PFSK-1 (cell line): ENCODE measurements around the gene SPIRE1. TPM values are rescaled to one million over a fixed set of nuclear protein-coding genes. Genes with fewer than 3 reads are reported as not detected.
A peak's percentile ranks its signal among the peaks of the same experiment; 100 is the strongest.

Source experiments
- FOXP2 ChIP-seq: optimal IDR thresholded peaks from 2 replicates; pipeline ENCODE3; 2011; ENCODE audit warnings: borderline replicate concordance, control low read depth, inconsistent platforms; ENCODE audit not compliant: insufficient read depth; ENCODE audit errors: extremely low read length, extremely low read depth
- POLR2AphosphoS5 ChIP-seq: IDR thresholded peaks from 2 replicates; pipeline ENCODE4 v1.6.1; 2012; ENCODE audit warnings: low read depth, mild to moderate bottlenecking, control low read depth, low read length, moderate library complexity
- SIN3A ChIP-seq: IDR thresholded peaks from 2 replicates; pipeline ENCODE4 v1.6.1; 2012; ENCODE audit warnings: mild to moderate bottlenecking, low read length, moderate library complexity, borderline replicate concordance; ENCODE audit not compliant: insufficient read depth
- TAF1 ChIP-seq: IDR thresholded peaks from 2 replicates; pipeline ENCODE4 v1.6.1; 2012; ENCODE audit warnings: low read length, control low read depth, borderline replicate concordance; ENCODE audit not compliant: insufficient read depth
- polyA plus RNA-seq: library from polyadenylated mRNA; unstranded; fragments of >200 nt; gene quantifications from one replicate; pipeline ENCODE4 v1.2.1, GENCODE V29; 2012; ENCODE audit warnings: low read depth, missing spikeins; ENCODE audit not compliant: insufficient read length
- TF ChIP-seq, protein P1 (sequence below), 2 experiments: IDR thresholded peaks; 2 replicates each; pipeline versions ENCODE4 v1.6.1 to v1.8.0; 2011 to 2012; ENCODE audit warnings: low read depth in 2 of 2, low read length in 2 of 2, control low read depth in 1 of 2, inconsistent platforms in 1 of 2, mild to moderate bottlenecking in 1 of 2, moderate library complexity in 1 of 2; ENCODE audit not compliant: insufficient read depth in 1 of 2

Gene SPIRE1
- 31.9 TPM for polyA plus RNA-seq

DNA sequence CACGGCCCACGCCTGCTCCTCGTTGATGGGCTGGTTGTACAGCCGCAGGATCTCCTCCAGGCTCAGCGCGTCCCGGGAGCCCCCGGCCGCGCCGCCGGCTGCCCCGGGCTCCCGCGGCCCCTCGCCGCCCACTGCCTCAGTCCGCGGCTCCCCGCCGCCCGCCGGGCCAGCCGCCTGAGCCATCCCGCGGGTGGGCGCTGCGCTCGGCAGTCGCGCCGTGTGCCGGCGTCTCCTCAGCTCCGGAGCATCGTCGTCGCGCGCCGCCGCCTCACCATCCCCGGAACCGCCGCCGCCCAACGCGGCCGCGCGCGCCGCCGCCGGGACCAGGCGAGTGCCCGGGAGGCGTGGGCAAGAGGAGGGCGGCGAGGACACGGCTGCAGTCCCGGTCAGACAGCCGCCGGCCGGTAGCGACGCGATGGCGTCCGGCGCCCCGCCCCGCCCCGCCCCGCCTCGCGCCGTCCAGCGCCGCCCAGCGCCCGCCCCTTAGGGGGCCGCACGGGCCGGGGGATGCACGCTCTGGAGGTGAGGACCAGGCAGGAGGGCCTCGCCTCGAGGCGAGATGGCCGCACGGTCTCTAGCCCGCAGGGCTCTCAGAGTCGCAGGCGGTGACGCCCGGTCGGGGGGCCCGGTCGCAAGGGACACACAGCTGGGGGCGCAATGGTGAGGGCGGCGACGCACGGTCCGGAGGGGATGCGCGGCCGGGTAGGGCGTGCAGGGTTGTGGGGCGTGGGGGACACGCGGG, at the start of gene SPIRE1:
TSS of gene SPIRE1 (minus strand) at position 424 of the 742 bp plus-strand sequence. CDS start at position 183, 241 bp downstream.
- TF ChIP-seq FOXP2 = peak; percentile 75
- TF ChIP-seq, protein P1, sequence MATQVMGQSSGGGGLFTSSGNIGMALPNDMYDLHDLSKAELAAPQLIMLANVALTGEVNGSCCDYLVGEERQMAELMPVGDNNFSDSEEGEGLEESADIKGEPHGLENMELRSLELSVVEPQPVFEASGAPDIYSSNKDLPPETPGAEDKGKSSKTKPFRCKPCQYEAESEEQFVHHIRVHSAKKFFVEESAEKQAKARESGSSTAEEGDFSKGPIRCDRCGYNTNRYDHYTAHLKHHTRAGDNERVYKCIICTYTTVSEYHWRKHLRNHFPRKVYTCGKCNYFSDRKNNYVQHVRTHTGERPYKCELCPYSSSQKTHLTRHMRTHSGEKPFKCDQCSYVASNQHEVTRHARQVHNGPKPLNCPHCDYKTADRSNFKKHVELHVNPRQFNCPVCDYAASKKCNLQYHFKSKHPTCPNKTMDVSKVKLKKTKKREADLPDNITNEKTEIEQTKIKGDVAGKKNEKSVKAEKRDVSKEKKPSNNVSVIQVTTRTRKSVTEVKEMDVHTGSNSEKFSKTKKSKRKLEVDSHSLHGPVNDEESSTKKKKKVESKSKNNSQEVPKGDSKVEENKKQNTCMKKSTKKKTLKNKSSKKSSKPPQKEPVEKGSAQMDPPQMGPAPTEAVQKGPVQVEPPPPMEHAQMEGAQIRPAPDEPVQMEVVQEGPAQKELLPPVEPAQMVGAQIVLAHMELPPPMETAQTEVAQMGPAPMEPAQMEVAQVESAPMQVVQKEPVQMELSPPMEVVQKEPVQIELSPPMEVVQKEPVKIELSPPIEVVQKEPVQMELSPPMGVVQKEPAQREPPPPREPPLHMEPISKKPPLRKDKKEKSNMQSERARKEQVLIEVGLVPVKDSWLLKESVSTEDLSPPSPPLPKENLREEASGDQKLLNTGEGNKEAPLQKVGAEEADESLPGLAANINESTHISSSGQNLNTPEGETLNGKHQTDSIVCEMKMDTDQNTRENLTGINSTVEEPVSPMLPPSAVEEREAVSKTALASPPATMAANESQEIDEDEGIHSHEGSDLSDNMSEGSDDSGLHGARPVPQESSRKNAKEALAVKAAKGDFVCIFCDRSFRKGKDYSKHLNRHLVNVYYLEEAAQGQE (IDR thresholded peaks at IDR 0.05; ENCODE audit: insufficient read depth in 1 of 2, low read depth in 2 of 2, low read length in 2 of 2) = 0 out of 4 replicates have a peak, but pooled peaks of 1 of the 2 experiments have one; percentile 35
- peak; percentile 73 for TF ChIP-seq POLR2AphosphoS5
- no peak for TF ChIP-seq SIN3A
- peak; percentile 70; the same call in 1 of the 2 replicates for TF ChIP-seq TAF1

DNA sequence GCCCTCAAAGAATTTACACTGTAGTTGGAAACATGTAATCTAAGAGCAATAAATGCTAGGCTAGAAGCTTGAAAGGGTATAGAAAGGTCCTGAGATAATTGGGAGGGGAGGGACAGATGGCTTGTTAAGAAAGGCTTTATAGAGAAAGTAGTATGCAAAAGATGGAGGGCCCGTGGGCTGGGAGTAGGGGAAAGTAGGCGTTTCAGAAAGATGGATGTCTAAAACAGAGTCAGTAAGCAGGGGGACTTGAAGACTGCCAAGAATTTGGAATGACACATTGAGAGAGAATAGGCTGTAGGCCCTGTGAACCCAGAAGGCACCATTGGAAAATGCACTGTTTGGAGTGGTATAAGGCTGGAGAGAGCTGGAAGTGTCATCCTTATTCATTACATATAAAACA, 45.8 kb upstream of the SPIRE1 start:
- TF ChIP-seq TAF1 = no peak
- TF ChIP-seq, protein P1 (IDR thresholded peaks at IDR 0.05; ENCODE audit: insufficient read depth in 1 of 2, low read depth in 2 of 2, low read length in 2 of 2) = no peak
- no peak for TF ChIP-seq SIN3A
- no peak for TF ChIP-seq POLR2AphosphoS5
- TF ChIP-seq FOXP2 = no peak

DNA sequence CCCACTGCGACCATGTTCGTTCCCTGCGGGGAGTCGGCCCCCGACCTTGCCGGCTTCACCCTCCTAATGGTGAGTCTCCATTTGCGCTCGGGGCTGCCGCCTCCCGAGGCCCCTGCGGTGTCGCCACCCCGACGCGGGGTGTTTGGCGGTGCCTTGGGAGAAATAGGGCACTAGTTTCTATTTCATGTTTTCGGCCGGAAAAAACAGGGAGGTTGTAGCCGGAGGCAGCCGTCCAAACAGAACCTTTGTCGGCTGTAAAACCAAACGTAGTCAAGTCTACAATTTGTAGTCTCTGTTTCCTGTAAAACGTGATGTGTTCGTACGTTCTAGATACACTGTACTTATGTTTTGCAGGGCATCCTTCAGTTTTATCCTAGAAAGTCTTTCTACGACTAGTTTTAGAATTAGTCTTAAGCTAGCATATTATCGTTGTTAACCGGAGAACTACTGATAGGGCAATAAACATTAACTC, 45.2 kb upstream of the SPIRE1 start:
- TF ChIP-seq POLR2AphosphoS5 = no peak
- no peak for TF ChIP-seq FOXP2
- no peak for TF ChIP-seq SIN3A
- TF ChIP-seq TAF1 = no peak

DNA sequence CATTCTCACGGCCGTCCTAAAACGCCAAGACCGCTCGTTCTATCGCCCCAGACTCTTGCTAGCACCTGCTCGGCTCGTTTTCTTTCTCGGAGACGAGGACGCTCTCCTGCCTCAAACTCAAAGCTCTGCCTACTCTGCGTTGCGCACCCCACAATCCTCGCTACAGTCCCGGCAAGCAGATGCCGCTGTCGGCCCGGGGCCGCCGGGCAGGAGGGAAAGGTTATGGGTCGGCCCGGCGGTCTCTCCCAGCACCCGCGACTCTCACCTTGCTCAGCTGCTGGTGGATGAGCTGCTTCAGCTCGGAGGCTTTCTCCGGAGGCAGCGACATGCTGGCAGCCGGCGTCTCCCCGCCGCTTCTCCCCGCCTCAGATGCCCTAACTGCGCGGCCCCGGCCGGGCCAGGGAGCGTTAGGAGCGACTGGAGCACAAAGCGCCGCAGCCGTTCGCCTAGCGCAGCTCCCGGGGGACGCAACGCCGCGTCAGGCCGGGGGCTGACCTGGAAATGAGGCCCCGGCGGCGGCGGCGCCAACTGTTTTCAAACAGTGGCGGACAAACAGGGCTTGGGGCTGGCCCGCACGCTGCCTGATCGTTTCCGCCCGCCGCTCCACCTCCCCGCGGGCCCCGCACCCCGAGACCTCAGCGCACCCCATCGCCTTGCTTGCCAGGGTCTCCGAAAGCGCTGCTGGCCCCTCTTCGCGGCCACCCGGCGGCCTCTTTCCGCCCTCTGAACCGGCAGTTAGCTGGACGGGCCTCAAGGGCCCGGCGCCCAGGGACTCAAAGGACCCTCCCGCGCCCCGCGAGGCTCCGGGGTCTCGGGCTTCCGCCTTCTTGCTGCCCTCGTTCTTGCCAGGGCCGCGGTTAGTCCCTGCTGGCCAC, 44.6 kb upstream of the SPIRE1 start, which contains the start of the genes CEP76 and PSMG2:
TSS of gene CEP76 (minus strand) at position 503 of the 875 bp plus-strand sequence. CDS start at position 328, 175 bp downstream.
TSS of gene PSMG2 (plus strand) at position 822 of the 875 bp plus-strand sequence. CDS start 66 bp downstream, outside the sequence.
- TF ChIP-seq, protein P1 (IDR thresholded peaks at IDR 0.05; ENCODE audit: insufficient read depth in 1 of 2, low read depth in 2 of 2, low read length in 2 of 2) = 0 out of 4 replicates have a peak, but pooled peaks of 1 of the 2 experiments have one; percentile 29
- TF ChIP-seq POLR2AphosphoS5 (peak; percentile 77; the same call in 1 of the 2 replicates), TAF1 (peak; percentile 85; the same call in 1 of the 2 replicates), FOXP2 (peak; percentile 69), SIN3A (peak; percentile 30; the same call in 1 of the 2 replicates)
